Liver (tissue), 9 donors: ENCODE data around the gene LRMDA. TPM values are rescaled to one million over a fixed set of nuclear protein-coding genes. Genes with fewer than 3 reads are reported as not detected.

Source experiments
- DNase-seq: peaks from one replicate; pipeline ENCODE4 v3.0.0-alpha.2; 2017; ENCODE audit warnings: low spot score
- H3K27ac ChIP-seq, 2 donors: one replicate each; pipeline ENCODE4 v1.7.0; 2013; ENCODE audit warnings: inconsistent platforms in 2 of 2, low read length in 2 of 2, control low read depth in 1 of 2, low read depth in 1 of 2, mild to moderate bottlenecking in 1 of 2
- H3K27me3 ChIP-seq, 4 donors: one replicate each; pipeline versions ENCODE4 v1.6.1 to v1.7.0; 2013; ENCODE audit warnings: low read length in 3 of 4, inconsistent platforms in 1 of 4, mild to moderate bottlenecking in 1 of 4, moderate library complexity in 1 of 4; ENCODE audit not compliant: control insufficient read depth in 4 of 4, insufficient read depth in 4 of 4
- H3K36me3 ChIP-seq, 4 donors: one replicate each; pipeline versions ENCODE4 v1.6.1 to v1.7.0; 2013; ENCODE audit warnings: low read length in 3 of 4, mild to moderate bottlenecking in 3 of 4, low read depth in 1 of 4, moderate library complexity in 1 of 4; ENCODE audit not compliant: control insufficient read depth in 4 of 4, insufficient read depth in 3 of 4
- H3K4me1 ChIP-seq, 4 donors: one replicate each; pipeline versions ENCODE4 v1.6.1 to v1.7.0; 2013; ENCODE audit warnings: low read length in 3 of 4, mild to moderate bottlenecking in 3 of 4, moderate library complexity in 1 of 4; ENCODE audit not compliant: control insufficient read depth in 4 of 4, insufficient read depth in 4 of 4
- H3K4me3 ChIP-seq, 3 donors: one replicate each; pipeline versions ENCODE4 v1.6.1 to v1.7.0; 2013; ENCODE audit warnings: low read length in 3 of 3, control low read depth in 1 of 3, low read depth in 1 of 3, mild to moderate bottlenecking in 1 of 3
- H3K9ac ChIP-seq, 2 donors: one replicate each; pipeline ENCODE4 v1.7.0; 2013; ENCODE audit warnings: low read length in 2 of 2, mild to moderate bottlenecking in 2 of 2, moderate library complexity in 2 of 2, control low read depth in 1 of 2, low read depth in 1 of 2
- H3K9me3 ChIP-seq, 4 donors: one replicate each; pipeline versions ENCODE4 v1.6.1 to v1.7.0; 2013; ENCODE audit warnings: low read length in 3 of 4; ENCODE audit not compliant: control insufficient read depth in 4 of 4
- ATF3 ChIP-seq: IDR thresholded peaks from 2 replicates; pipeline ENCODE4 v1.6.1; 2016; ENCODE audit warnings: antibody characterized with exemption
- CTCF ChIP-seq: fragments of 150-350 bp; IDR thresholded peaks from 2 replicates; pipeline ENCODE4 v1.5.1; 2017; ENCODE audit warnings: improper control_type of control experiment, low read depth, low read length; ENCODE audit not compliant: missing input control
- FOXA1 ChIP-seq: IDR thresholded peaks from 2 replicates; pipeline ENCODE4 v1.6.1; 2016; ENCODE audit warnings: antibody characterized with exemption
- FOXA2 ChIP-seq: IDR thresholded peaks from 2 replicates; pipeline ENCODE4 v1.6.1; 2016; ENCODE audit warnings: antibody characterized with exemption
- GABPA ChIP-seq, 2 donors: IDR thresholded peaks in 1 of 2; conservative IDR thresholded peaks in 1 of 2; 2 replicates each; pipeline ENCODE4 v1.6.1; 2016; ENCODE audit warnings: antibody characterized with exemption in 2 of 2, mild to moderate bottlenecking in 1 of 2, moderate library complexity in 1 of 2
- HNF4A ChIP-seq, 2 donors: conservative IDR thresholded peaks; 2 replicates each; pipeline ENCODE4 v1.6.1; 2016; ENCODE audit warnings: antibody characterized with exemption in 2 of 2, mild to moderate bottlenecking in 2 of 2
- HNF4G ChIP-seq: IDR thresholded peaks from 2 replicates; pipeline ENCODE4 v1.6.1; 2016; ENCODE audit warnings: antibody characterized with exemption
- JUND ChIP-seq, 2 donors: IDR thresholded peaks; 2 replicates each; pipeline ENCODE4 v1.6.1; 2016; ENCODE audit warnings: antibody characterized with exemption in 2 of 2
- MAX ChIP-seq: IDR thresholded peaks from 2 replicates; pipeline ENCODE4 v1.6.1; 2016; ENCODE audit warnings: antibody characterized with exemption
- RAD21 ChIP-seq, 2 donors: IDR thresholded peaks; 2 replicates each; pipeline ENCODE4 v1.6.1; 2016; ENCODE audit warnings: antibody characterized with exemption in 2 of 2, mild to moderate bottlenecking in 2 of 2
- SP1 ChIP-seq: IDR thresholded peaks from 2 replicates; pipeline ENCODE4 v1.6.1; 2018; ENCODE audit warnings: antibody characterized with exemption, mild to moderate bottlenecking
- TAF1 ChIP-seq: conservative IDR thresholded peaks from 2 replicates; pipeline ENCODE4 v1.6.1; 2016; ENCODE audit warnings: antibody characterized with exemption, mild to moderate bottlenecking
- YY1 ChIP-seq: IDR thresholded peaks from 2 replicates; pipeline ENCODE4 v1.6.1; 2016; ENCODE audit warnings: antibody characterized with exemption, mild to moderate bottlenecking
- ZBTB33 ChIP-seq: IDR thresholded peaks from 2 replicates; pipeline ENCODE4 v1.6.1; 2016; ENCODE audit warnings: antibody characterized with exemption
- WGBS: extraction: QIAGEN DNeasy Blood & Tissue Kit; methylation state at CpG from one replicate; pipeline ENCODE4 v1.1.7; 2013; 5-methylcytosine and 5-hydroxymethylcytosine counted together
- polyA plus RNA-seq, 2 donors: library from polyadenylated mRNA; stranded (reverse) in 1 of 2; unstranded in 1 of 2; fragments of 200-250 nt in 1 of 2; fragments of >200 nt in 1 of 2; fragmentation: Nextera tagmentation in 1 of 2; extraction: Ambion mirVana in 1 of 2; gene quantifications; one replicate each; pipeline versions ENCODE4 v1.2.1 to v1.2.3, GENCODE V29; 2013 to 2015
- total RNA-seq, 2 donors: library from RNA; depleted of rRNA; stranded (reverse); fragments of >200 nt; gene quantifications; one replicate each; pipeline ENCODE4 v1.2.3, GENCODE V29; 2014
- donor health status: healthy.
- donor health status: healthy.
- donor health status: healthy.
- donor health status: healthy.
- donor health status: healthy.

The LRMDA gene
- total and polyA plus RNA-seq, 4 donors, result 7.9 to 15.8 (median 11.3) TPM

GRCh38 chr10:75950997-75951589, 519.7 kb downstream of the LRMDA start:
- Histone ChIP-seq H3K36me3 (no peaks in the 10 kb centered on the region), H3K4me1 (no peaks in the 10 kb centered on the region), H3K4me3 (no peak overlapping the region), H3K9ac (no peak overlapping the region), H3K27me3 (no peaks in the 10 kb centered on the region), H3K27ac (no peak overlapping the region), H3K9me3 (no peaks in the 10 kb centered on the region)
- DNase-seq, result no peak
- TF ChIP-seq FOXA1 (no peak), JUND (IDR thresholded peaks at IDR 0.05) (no peak), FOXA2 (no peak), HNF4A (conservative IDR thresholded peaks at IDR 0.05) (no peak), TAF1 (no peak), SP1 (no peak), HNF4G (no peak), YY1 (no peak), ATF3 (no peak), RAD21 (IDR thresholded peaks at IDR 0.05) (no peak), CTCF (no peak)
- WGBS, result 94% methylated on average over 7 of the region's 7 CpGs

GRCh38 chr10:75951627-75952026, 520.2 kb downstream of the LRMDA start:
- WGBS, result 77% methylated on average over 7 of the region's 7 CpGs
- Histone ChIP-seq H3K27ac (no peak overlapping the region), H3K9me3 (no peaks in the 10 kb centered on the region), H3K36me3 (no peaks in the 10 kb centered on the region), H3K27me3 (no peaks in the 10 kb centered on the region), H3K4me1 (no peaks in the 10 kb centered on the region), H3K9ac (no peak overlapping the region), H3K4me3 (no peak overlapping the region)
- DNase-seq, result no peak
- TF ChIP-seq FOXA2 (no peak), ZBTB33 (no peak), CTCF (no peak)

GRCh38 chr10:75952093-75952492, 520.7 kb downstream of the LRMDA start:
- H3K9ac ChIP-seq, result no peak overlapping the region
- no peak overlapping the region for H3K4me3 ChIP-seq
- H3K4me1 ChIP-seq, result no peaks in the 10 kb centered on the region
- DNase-seq, result no peak
- no peaks in the 10 kb centered on the region for H3K27me3 ChIP-seq
- H3K36me3 ChIP-seq, result no peaks in the 10 kb centered on the region
- H3K27ac ChIP-seq, result no peak overlapping the region
- no peaks in the 10 kb centered on the region for H3K9me3 ChIP-seq
- 93% methylated on average over 7 of the region's 7 CpGs for WGBS
- TF ChIP-seq CTCF, result no peak
- TF ChIP-seq HNF4A (conservative IDR thresholded peaks at IDR 0.05), result no peak
- TF ChIP-seq JUND (IDR thresholded peaks at IDR 0.05), result no peak
- TF ChIP-seq MAX, result no peak
- TF ChIP-seq HNF4G, result no peak
- no peak for TF ChIP-seq YY1
- TF ChIP-seq FOXA2, result no peak
- TF ChIP-seq GABPA (IDR thresholded peaks at IDR 0.05 in 1 of 2, conservative IDR thresholded peaks at IDR 0.05 in 1 of 2), result no peak
- no peak for TF ChIP-seq ATF3
- no peak for TF ChIP-seq SP1
- no peak for TF ChIP-seq ZBTB33
